Pancreas (tissue), 10 donors: Measurements from ENCODE around the gene EIF2B1. TPM values are rescaled to one million over a fixed set of nuclear protein-coding genes. Genes with fewer than 3 reads are reported as not detected.
A peak's percentile ranks its signal among the peaks of the same experiment; 100 is the strongest.

Experiments
- ATAC-seq, 4 donors: fragments of 200-7000 bp; cut with Tn5 transposase; one replicate each; pipeline versions ENCODE4 v1.8.0 to v1.9.1; 2020; ENCODE audit warnings: mild to moderate bottlenecking in 4 of 4, moderate library complexity in 4 of 4
- DNase-seq, 6 donors: peaks; one replicate each; pipeline ENCODE4 v3.0.0-alpha.2; 2020
- FAIRE-seq: peaks from 2 replicates; lab custom pipeline; 2012; peaks lifted over from hg19 to GRCh38; lab: Jason Lieb, UNC
- H3K27ac ChIP-seq, 4 donors: fragments of 200-600 bp; sonication (generic); 1 replicate in 3 of 4; 2 replicates in 1 of 4; pipeline versions ENCODE4 v1.5.0 to v1.8.0; 2020
- H3K27me3 ChIP-seq, 4 donors: fragments of 200-600 bp; one replicate each; pipeline ENCODE4 v1.8.0; 2021
- H3K36me3 ChIP-seq, 3 donors: fragments of 200-600 bp; sonication (generic) in 1 of 3; one replicate each; pipeline versions ENCODE4 v1.5.0 to v1.8.0; 2020 to 2021
- H3K4me1 ChIP-seq, 3 donors: fragments of 200-600 bp; one replicate each; pipeline ENCODE4 v1.8.0; 2021
- H3K4me3 ChIP-seq, 4 donors: fragments of 200-600 bp; sonication (generic) in 2 of 4; one replicate each; pipeline versions ENCODE4 v1.5.0 to v1.8.0; 2020 to 2021
- H3K9me3 ChIP-seq, 4 donors: fragments of 200-600 bp; one replicate each; pipeline ENCODE4 v1.8.0; 2021
- CTCF ChIP-seq, 4 donors: fragments of 200-600 bp; sonication (generic) in 3 of 4; IDR thresholded peaks; one replicate each; pipeline versions ENCODE4 v1.5.0 to v1.8.0; 2021; ENCODE audit warnings: antibody characterized with exemption in 4 of 4
- WGBS, 2 donors: extraction: QIAGEN DNeasy Blood & Tissue Kit; methylation state at CpG; one replicate each; pipeline ENCODE4 v1.1.7; 2013; 5-methylcytosine and 5-hydroxymethylcytosine counted together
- intact Hi-C, 3 donors: fragments of 100-400 bp; cut with DNase I; formaldehyde crosslinking; loops; one replicate each; pipeline versions ENCODE4 v1.11.1 to v1.14.2; 2022
- polyA plus RNA-seq, 2 donors: library from polyadenylated mRNA; stranded (reverse); fragments of 200-250 nt; gene quantifications; one replicate each; pipeline ENCODE4 v1.2.3, GENCODE V29; 2013
- total RNA-seq, 6 donors: library from RNA; stranded (reverse); fragmentation: NEBNext Ultra II Directional in 4 of 6; extraction: Animal tissue kit (Norgen Biotek cat#: 25700) in 4 of 6; gene quantifications; one replicate each; pipeline versions ENCODE4 v1.2.1 to v1.2.4, GENCODE V29; 2021 to 2023
- donor health status: healthy with polysubstance abuse.
- donor health status: DM: no; HTN: no; CAD: no; lungs with moderate emphysema.
- donor health status: DM: no; HTN: no; CAD: no.
- donor health status: control.
- donor health status: control.
- donor health status: Bipolar disorder and iron deficiency.
- donor health status: DM: yes; HTN: yes; CAD: no.
- donor health status: DM: no; HTN: no; CAD: no.
- donor health status: DM: no; HTN: no; CAD: no.
- donor health status: DM: yes; HTN: yes; CAD: no.

Gene EIF2B1
- total and polyA plus RNA-seq, 8 donors: 15.6 to 28.6 (median 22.8) TPM

- FAIRE-seq: no peak
- Histone ChIP-seq H3K27ac (peak within 1 kb of the TSS; percentile 78 to 89 (median 86)), H3K9me3 (no peaks in the 10 kb centered on the region), H3K4me1 (peaks cover 0 to 7% (median 0%) of the 10 kb centered on the region in 3 donors), H3K27me3 (no peaks in the 10 kb centered on the region), H3K4me3 (peak within 1 kb of the TSS; percentile 93 to 99 (median 98)), H3K36me3 (peaks cover 5 to 18% (median 7%) of the 10 kb centered on the region in 3 donors)
- DNase-seq: peak; percentile 74 to 94 (median 82)
- 0 to 1% methylated on average over 78 to 81 of the region's 81 CpGs for WGBS, 2 donors
- peak; percentile 97 to 99 (median 98) for ATAC-seq
- TF ChIP-seq CTCF (IDR thresholded peaks at IDR 0.05): peak in 2 of 4 donors; percentile 13 to 32
- intact Hi-C loops: no loop called here
Observed at GRCh38 chr12:123601602-123602489, 31.6 kb downstream of the EIF2B1 start, which contains the start of gene DDX55. Gene DDX55 (plus strand): TSS chr12:123602099. CDS start chr12:123602149, 50 bp downstream.

GRCh38 chr12:123599721-123600120 is 33.8 kb downstream of the EIF2B1 start:
- 89 to 93% methylated on average over 7 of the region's 7 CpGs for WGBS, 2 donors
- ATAC-seq (no peak), FAIRE-seq (no peak), DNase-seq (no peak)
- H3K27ac ChIP-seq: no peak overlapping the region
- no peaks in the 10 kb centered on the region for H3K27me3 ChIP-seq
- intact Hi-C loops: no loop called here
- H3K9me3 ChIP-seq: no peaks in the 10 kb centered on the region
- no peak overlapping the region for H3K4me3 ChIP-seq
- peaks cover 0 to 21% (median 11%) of the 10 kb centered on the region in 3 donors for H3K4me1 ChIP-seq
- TF ChIP-seq CTCF (IDR thresholded peaks at IDR 0.05): no peak
- peaks cover 5 to 37% (median 7%) of the 10 kb centered on the region in 3 donors for H3K36me3 ChIP-seq

- 90 to 97% methylated on average over 1 of the region's 1 CpG for WGBS, 2 donors
- Histone ChIP-seq H3K27ac (no peak overlapping the region), H3K4me3 (no peak overlapping the region), H3K27me3 (no peaks in the 10 kb centered on the region), H3K4me1 (peaks cover 0 to 23% (median 11%) of the 10 kb centered on the region in 3 donors), H3K9me3 (no peaks in the 10 kb centered on the region), H3K36me3 (peaks cover 5 to 40% (median 7%) of the 10 kb centered on the region in 3 donors)
- ATAC-seq: no peak
- intact Hi-C loops: no loop called here
- no peak for FAIRE-seq
- no peak for DNase-seq
- TF ChIP-seq CTCF (IDR thresholded peaks at IDR 0.05): no peak
Observed at GRCh38 chr12:123599310-123599709, 34.2 kb downstream of the EIF2B1 start.

- 75 to 80% methylated on average over 3 of the region's 3 CpGs for WGBS, 2 donors
- peaks cover 5 to 40% (median 7%) of the 10 kb centered on the region in 3 donors for H3K36me3 ChIP-seq
- H3K9me3 ChIP-seq: no peaks in the 10 kb centered on the region
Observed at GRCh38 chr12:123598522-123598921, 35.0 kb downstream of the EIF2B1 start.

More at GRCh38 chr12:123598522-123598921, 35.0 kb downstream of the EIF2B1 start:
- Histone ChIP-seq H3K27ac (no peak overlapping the region), H3K27me3 (no peaks in the 10 kb centered on the region), H3K4me1 (peaks cover 0 to 23% (median 11%) of the 10 kb centered on the region in 3 donors), H3K4me3 (no peak overlapping the region)
- TF ChIP-seq CTCF (IDR thresholded peaks at IDR 0.05): no peak
- no peak for DNase-seq
- no peak for FAIRE-seq
- intact Hi-C loops: no loop called here
- ATAC-seq: no peak
